H1 (cell line): ENCODE measurements around the gene ERO1B. TPM values are rescaled to one million over a fixed set of nuclear protein-coding genes. Genes with fewer than 3 reads are reported as not detected.
A peak's percentile ranks its signal among the peaks of the same experiment; 100 is the strongest.

ENCODE experiments used
- CTCF ChIA-PET: fragments of 300-600 bp; sonication (Branson Sonifier 250); formaldehyde crosslinking; loops from one replicate; lab custom pipeline; 2021; ENCODE audit not compliant: partially characterized antibody; lab: Charles Lee
- POLR2A ChIA-PET: fragments of 300-600 bp; sonication (Branson Sonifier 250); formaldehyde crosslinking; loops from one replicate; lab custom pipeline; 2021; ENCODE audit warnings: inconsistent platforms; ENCODE audit not compliant: partially characterized antibody; lab: Charles Lee
- DNase-seq, 2 experiments: peaks; one replicate each; pipeline versions ENCODE4 v3.0.0 to v3.0.0-alpha.2; 2010 to 2022; ENCODE audit warnings: low spot score in 2 of 2, low read depth in 1 of 2, mixed read lengths in 1 of 2
- FAIRE-seq: peaks from 2 replicates; lab custom pipeline; 2011; peaks lifted over from hg19 to GRCh38; lab: Jason Lieb, UNC
- H2AFZ ChIP-seq: 2 replicates; pipeline ENCODE4 v1.8.1; 2012; ENCODE audit warnings: low read length, inconsistent platforms
- H2AK5ac ChIP-seq: 2 replicates; pipeline ENCODE4 v1.6.1; 2013; ENCODE audit warnings: low read depth, low read length
- H2BK120ac ChIP-seq: replicated peaks from 2 replicates; pipeline ENCODE3; 2013; ENCODE audit warnings: low read depth, low read length, inconsistent platforms
- H2BK12ac ChIP-seq: 2 replicates; pipeline ENCODE4 v1.6.1; 2013; ENCODE audit warnings: low read depth, low read length
- H2BK15ac ChIP-seq: 2 replicates; pipeline ENCODE4 v1.6.1; 2013; ENCODE audit warnings: low read length
- H2BK20ac ChIP-seq: 2 replicates; pipeline ENCODE4 v1.6.1; 2013; ENCODE audit warnings: low read length
- H2BK5ac ChIP-seq: 2 replicates; pipeline ENCODE4 v1.6.1; 2013; ENCODE audit warnings: low read depth, low read length
- H3K14ac ChIP-seq: 2 replicates; pipeline ENCODE4 v1.6.1; 2013; ENCODE audit warnings: inconsistent platforms; ENCODE audit not compliant: insufficient read length
- H3K18ac ChIP-seq: 2 replicates; pipeline ENCODE4 v1.6.1; 2013; ENCODE audit warnings: low read length; ENCODE audit errors: extremely low read depth
- H3K23ac ChIP-seq: 2 replicates; pipeline ENCODE4 v1.6.1; 2013; ENCODE audit warnings: inconsistent platforms; ENCODE audit not compliant: insufficient read length
- H3K23me2 ChIP-seq: 2 replicates; pipeline ENCODE4 v1.6.1; 2013; ENCODE audit warnings: low read depth, low read length
- H3K27ac ChIP-seq: 2 replicates; pipeline ENCODE4 v1.6.1; 2011; ENCODE audit warnings: low read depth, low read length, inconsistent platforms
- H3K27me3 ChIP-seq, 4 experiments: replicated peaks in 1 of 4; 1 replicate in 1 of 4; 2 replicates in 3 of 4; pipeline versions ENCODE4 v1.6.1 to v1.8.1; 2011 to 2013; ENCODE audit warnings: low read length in 3 of 4, mild to moderate bottlenecking in 3 of 4, inconsistent platforms in 2 of 4, mixed read lengths in 2 of 4, moderate library complexity in 1 of 4; ENCODE audit not compliant: control insufficient read depth in 3 of 4, insufficient read depth in 3 of 4; ENCODE audit errors: extremely low read depth in 1 of 4
- H3K36me3 ChIP-seq, 4 experiments: 2 replicates each; pipeline versions ENCODE4 v1.6.1 to v1.8.1; 2011 to 2013; ENCODE audit warnings: mild to moderate bottlenecking in 4 of 4, low read length in 3 of 4, moderate library complexity in 2 of 4, control low read depth in 1 of 4, inconsistent platforms in 1 of 4; ENCODE audit not compliant: insufficient read depth in 4 of 4, control insufficient read depth in 2 of 4
- H3K4ac ChIP-seq: replicated peaks from 2 replicates; pipeline ENCODE3; 2013; ENCODE audit warnings: low read length, low read depth, mixed read lengths, inconsistent platforms; ENCODE audit not compliant: insufficient read length
- H3K4me1 ChIP-seq, 4 experiments: replicated peaks in 1 of 4; 1 replicate in 1 of 4; 2 replicates in 3 of 4; pipeline versions ENCODE4 v1.6.1 to v1.8.1; 2011 to 2013; ENCODE audit warnings: low read length in 3 of 4, inconsistent platforms in 2 of 4, mixed read lengths in 1 of 4; ENCODE audit not compliant: insufficient read depth in 4 of 4, control insufficient read depth in 3 of 4
- H3K4me2 ChIP-seq, 2 experiments: 2 replicates each; pipeline versions ENCODE4 v1.6.1 to v1.8.1; 2011 to 2013; ENCODE audit warnings: low read depth in 2 of 2, low read length in 2 of 2, control low read depth in 1 of 2, inconsistent platforms in 1 of 2, mild to moderate bottlenecking in 1 of 2; ENCODE audit not compliant: insufficient read depth in 1 of 2
- H3K4me3 ChIP-seq, 4 experiments: fragments of 200-600, 300-600 bp in 1 of 4; sonication (generic), shearing (Covaris generic), sonication (Bioruptor Twin) in 1 of 4; 2 replicates each; pipeline versions ENCODE4 v1.5.1 to v1.8.1; 2011 to 2016; ENCODE audit warnings: low read length in 4 of 4, low read depth in 3 of 4, control low read depth in 2 of 4, inconsistent platforms in 2 of 4, mild to moderate bottlenecking in 2 of 4, mixed read lengths in 1 of 4, moderate library complexity in 1 of 4; ENCODE audit not compliant: insufficient read depth in 2 of 4; ENCODE audit errors: extremely low read depth in 1 of 4
- H3K56ac ChIP-seq: replicated peaks from 2 replicates; pipeline ENCODE3; 2013; ENCODE audit warnings: low read depth, mild to moderate bottlenecking, mixed read lengths, low read length, inconsistent platforms; ENCODE audit not compliant: insufficient read length
- H3K79me1 ChIP-seq: 2 replicates; pipeline ENCODE4 v1.6.1; 2013; ENCODE audit warnings: low read depth, low read length, control low read depth
- H3K79me2 ChIP-seq, 2 experiments: 2 replicates each; pipeline versions ENCODE4 v1.6.1 to v1.8.1; 2012 to 2013; ENCODE audit warnings: low read length in 2 of 2, mild to moderate bottlenecking in 2 of 2, inconsistent platforms in 1 of 2; ENCODE audit not compliant: insufficient read depth in 2 of 2, control insufficient read depth in 1 of 2
- H3K9ac ChIP-seq, 4 experiments: replicated peaks in 1 of 4; 1 replicate in 1 of 4; 2 replicates in 3 of 4; pipeline versions ENCODE4 v1.6.1 to v1.8.1; 2011 to 2013; ENCODE audit warnings: low read depth in 3 of 4, low read length in 3 of 4, control low read depth in 2 of 4, mild to moderate bottlenecking in 2 of 4, moderate library complexity in 2 of 4, inconsistent platforms in 1 of 4; ENCODE audit errors: extremely low read depth in 1 of 4
- H3K9me3 ChIP-seq, 2 experiments: 2 replicates each; pipeline versions ENCODE4 v1.6.1 to v1.8.1; 2012 to 2013; ENCODE audit warnings: mild to moderate bottlenecking in 2 of 2, moderate library complexity in 2 of 2, control low read depth in 1 of 2, inconsistent platforms in 1 of 2, low read depth in 1 of 2, low read length in 1 of 2, mixed read lengths in 1 of 2; ENCODE audit not compliant: insufficient read depth in 2 of 2
- H4K20me1 ChIP-seq, 2 experiments: replicated peaks in 1 of 2; 2 replicates each; pipeline versions ENCODE3 to v1.8.1; 2011 to 2013; ENCODE audit warnings: inconsistent platforms in 2 of 2, low read length in 2 of 2, mild to moderate bottlenecking in 1 of 2; ENCODE audit not compliant: insufficient read depth in 2 of 2, control insufficient read depth in 1 of 2
- H4K5ac ChIP-seq: 2 replicates; pipeline ENCODE4 v1.6.1; 2013; ENCODE audit warnings: low read length, low read depth, mixed read lengths, inconsistent platforms; ENCODE audit not compliant: insufficient read length
- H4K8ac ChIP-seq: 2 replicates; pipeline ENCODE4 v1.8.0; 2013; ENCODE audit warnings: mild to moderate bottlenecking, moderate library complexity, low read length, inconsistent platforms; ENCODE audit not compliant: insufficient read depth; ENCODE audit errors: extremely low read depth
- H4K91ac ChIP-seq: replicated peaks from 2 replicates; pipeline ENCODE3; 2013; ENCODE audit warnings: low read length, mixed read lengths, inconsistent platforms; ENCODE audit not compliant: insufficient read length
- MAFK ChIP-seq: IDR thresholded peaks from 2 replicates; pipeline ENCODE4 v1.6.1; 2012; ENCODE audit warnings: low read depth, mild to moderate bottlenecking, improper control_type of control experiment, low read length
- POLR2AphosphoS5 ChIP-seq: IDR thresholded peaks from 2 replicates; pipeline ENCODE4 v1.6.1; 2011; ENCODE audit warnings: low read depth, low read length
- RAD21 ChIP-seq, 2 experiments: IDR thresholded peaks in 1 of 2; conservative IDR thresholded peaks in 1 of 2; 2 replicates each; pipeline ENCODE4 v1.6.1; 2011; ENCODE audit warnings: low read depth in 2 of 2, low read length in 2 of 2, improper control_type of control experiment in 1 of 2, inconsistent platforms in 1 of 2, mild to moderate bottlenecking in 1 of 2, moderate library complexity in 1 of 2
- WGBS, 2 experiments: shearing (Covaris generic) in 1 of 2; methylation state at CpG; one replicate each; pipeline versions ENCODE4 v1.1.6 to v1.1.7; 2013 to 2015; ENCODE audit warnings: low lambda C conversion rate in 2 of 2, mixed read lengths in 2 of 2, inconsistent platforms in 1 of 2, low coverage in 1 of 2, missing lambda C conversion rate in 1 of 2; ENCODE audit not compliant: insufficient replicate concordance in 2 of 2, insufficient coverage in 1 of 2, insufficient read length in 1 of 2; ENCODE audit errors: extremely low coverage in 1 of 2, missing lambda C conversion rate in 1 of 2; 5-methylcytosine and 5-hydroxymethylcytosine counted together
- polyA plus RNA-seq, 7 experiments: library from polyadenylated mRNA; depleted of rRNA in 3 of 7; stranded (reverse) in 5 of 7; unstranded in 2 of 7; fragments of >200 nt in 5 of 7; fragments of 200-250 nt in 2 of 7; gene quantifications; 1 replicate in 5 of 7; 2 replicates in 1 of 7; 4 replicates in 1 of 7; pipeline versions ENCODE4 v1.2.1 to v1.2.3, GENCODE V29; 2011 to 2013; ENCODE audit warnings: missing spikeins in 2 of 7, mixed read lengths in 2 of 7
- total RNA-seq: library from RNA; stranded (reverse); fragmentation: NEBNext Ultra II Directional; extraction: Animal tissue kit (Norgen Biotek cat#: 25700); gene quantifications from 2 replicates; pipeline ENCODE4 v1.2.1, GENCODE V29; 2021

Gene ERO1B
- total and polyA plus RNA-seq, 2 of the 8 experiments (the other 6 are each of a cell fraction or from before 2014, with no cell fraction given), result 0.74 to 5.6 TPM

GRCh38 chr1:236206548-236206947 is 75.2 kb downstream of the ERO1B start:
- Histone ChIP-seq H3K23me2 (no peaks in the 10 kb centered on the region), H2AFZ (no peak overlapping the region), H3K9me3 (no peaks in the 10 kb centered on the region), H4K91ac (no peak overlapping the region), H3K18ac (no peak overlapping the region), H3K14ac (no peak overlapping the region), H3K23ac (no peak overlapping the region), H3K36me3 (peaks cover 0 to 3% (median 0%) of the 10 kb centered on the region in 4 experiments; a peak in 3 of 8 replicates), H2BK12ac (no peak overlapping the region), H2AK5ac (no peak overlapping the region), H2BK120ac (no peak overlapping the region), H3K79me2 (no peaks in the 10 kb centered on the region), H4K20me1 (no peaks in the 10 kb centered on the region), H3K4me2 (no peak overlapping the region), H3K56ac (no peak overlapping the region), H3K27me3 (no peaks in the 10 kb centered on the region), H3K79me1 (no peaks in the 10 kb centered on the region), H3K4me3 (no peak overlapping the region)
- WGBS, 2 experiments, result 68% methylated on average over 4 of the region's 4 CpGs; no CpG with 5 or more reads in 1 of the 2 experiments
- POLR2A ChIA-PET, result no interaction called here
- FAIRE-seq (no peak), DNase-seq (peak in 1 of 2 experiments; percentile 43)
- TF ChIP-seq RAD21 (IDR thresholded peaks at IDR 0.05 in 1 of 2, conservative IDR thresholded peaks at IDR 0.05 in 1 of 2; ENCODE audit: low read depth in 2 of 2, low read length in 2 of 2) (peak in 1 of 2 experiments; percentile 17; a peak in 1 of 4 replicates), MAFK (peak; percentile 86; the same call in 1 of the 2 replicates), POLR2AphosphoS5 (no peak)
- TF ChIP-seq, all 59 proteins: peak for 2
- Histone ChIP-seq H2BK20ac (no peak overlapping the region), H3K27ac (no peak overlapping the region), H3K4me1 (peaks cover 0 to 6% (median 2%) of the 10 kb centered on the region in 4 experiments; a peak in 1 of 7 replicates), H4K5ac (no peak overlapping the region), H3K4ac (no peak overlapping the region), H2BK5ac (no peak overlapping the region), H3K9ac (no peak overlapping the region), H4K8ac (no peak overlapping the region), H2BK15ac (no peak overlapping the region)
- CTCF ChIA-PET, result interaction anchor here (0.6 to 1.3 kb wide), 2 partner anchors 51 to 1637 kb away, joined by 4 read pairs; no protein-coding TSS in a partner anchor
